Peyer's patch (tissue), 4 donors: Measurements from ENCODE around the gene ASTL.

Source experiments
- CTCF ChIP-seq, 6 experiments: fragments of 450-650 bp in 4 of 6; fragments of 200-600 bp in 2 of 6; sonication (generic) in 1 of 6; IDR thresholded peaks; one replicate each; pipeline ENCODE4 v1.5.1; 2017 to 2019; ENCODE audit warnings: antibody characterized with exemption in 6 of 6, mild to moderate bottlenecking in 3 of 6, moderate library complexity in 1 of 6
- POLR2A ChIP-seq, 2 donors: fragments of 450-650 bp; IDR thresholded peaks; one replicate each; pipeline ENCODE4 v1.5.1; 2017; ENCODE audit warnings: antibody characterized with exemption in 2 of 2, mild to moderate bottlenecking in 2 of 2, moderate library complexity in 2 of 2

DNA sequence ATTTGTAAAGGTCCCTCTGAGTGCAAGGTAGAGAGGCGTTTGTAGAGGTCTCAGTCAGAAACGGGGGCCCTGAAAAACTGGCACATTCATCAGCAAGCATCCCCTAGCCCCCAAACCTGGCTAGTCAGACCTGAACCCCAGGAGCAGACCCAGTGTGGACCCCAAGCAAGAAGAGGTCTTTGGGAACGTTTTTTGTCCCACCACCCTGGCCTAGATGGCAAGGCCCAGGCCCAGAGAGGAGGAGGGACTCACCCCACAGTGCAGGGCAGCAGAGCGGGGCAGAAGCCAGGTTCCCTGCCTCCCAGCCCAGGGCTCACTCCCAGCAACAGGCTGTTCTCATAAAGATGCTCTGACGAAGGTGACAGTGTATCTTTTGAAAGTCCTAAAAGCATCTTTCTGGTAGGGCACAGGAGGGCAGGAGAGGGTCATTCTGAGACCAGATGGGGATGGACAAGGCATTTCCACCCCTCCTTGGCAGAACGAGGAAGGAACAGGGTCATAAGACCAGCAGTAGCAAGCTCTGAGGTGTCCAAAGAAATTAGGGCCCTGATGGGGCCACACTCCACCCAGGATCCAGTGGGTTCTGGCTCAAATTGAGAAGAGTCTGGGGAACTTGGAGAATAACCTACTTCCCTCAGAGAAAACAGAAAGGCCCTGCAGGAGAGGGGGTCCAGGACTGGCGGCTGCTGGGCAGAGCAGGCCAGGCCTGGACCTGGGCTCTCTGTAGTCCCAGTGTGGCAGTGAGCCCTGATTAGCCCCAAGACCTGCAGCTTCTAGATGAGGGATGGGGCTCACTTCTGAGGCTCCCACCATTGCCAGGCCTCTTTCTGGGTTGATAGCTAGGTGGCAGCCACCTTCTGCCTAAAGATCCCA is 40.1 kb downstream of the ASTL start:
- no peak for TF ChIP-seq CTCF (IDR thresholded peaks at IDR 0.05)
- TF ChIP-seq POLR2A (IDR thresholded peaks at IDR 0.05) = no peak
